ENCODE results near the gene BCKDK.

The BCKDK gene

GRCh38 chr16:31080756-31081419 lies 27.3 kb upstream of the BCKDK start:
- no peak for DNase-seq

GRCh38 chr16:31081428-31082351 lies 26.5 kb upstream of the BCKDK start:
- DNase-seq, result no peak

GRCh38 chr16:31082368-31083045 lies 25.7 kb upstream of the BCKDK start:
- no peak for DNase-seq

GRCh38 chr16:31083081-31083480 lies 25.1 kb upstream of the BCKDK start:
- DNase-seq, result no peak

- DNase-seq, result no peak
These were observed 24.6 kb upstream of the BCKDK start for GRCh38 chr16:31083556-31083955.

- no peak for DNase-seq
These were observed 24.2 kb upstream of the BCKDK start for GRCh38 chr16:31083981-31084380.

- DNase-seq, result no peak
These were observed 23.4 kb upstream of the BCKDK start for GRCh38 chr16:31084584-31085302.

GRCh38 chr16:31085411-31085810 lies 22.8 kb upstream of the BCKDK start:
- DNase-seq, result no peak

GRCh38 chr16:31085873-31086628 lies 22.1 kb upstream of the BCKDK start:
- no peak for DNase-seq

- DNase-seq, result no peak
These were observed 21.6 kb upstream of the BCKDK start for GRCh38 chr16:31086629-31086906.

GRCh38 chr16:31087481-31087880 lies 20.7 kb upstream of the BCKDK start:
- no peak for DNase-seq

- no peak for DNase-seq
These were observed 20.2 kb upstream of the BCKDK start for GRCh38 chr16:31087971-31088370.

GRCh38 chr16:31088459-31089183 lies 19.6 kb upstream of the BCKDK start, which contains the start of gene PRSS53:
TSS of gene PRSS53 (minus strand) at chr16:31088943. CDS start at chr16:31088809, 134 bp downstream.
- DNase-seq, result no peak

GRCh38 chr16:31089199-31089598 lies 19.0 kb upstream of the BCKDK start:
- DNase-seq, result no peak

GRCh38 chr16:31090540-31090939 lies 17.6 kb upstream of the BCKDK start:
- DNase-seq, result no peak

- DNase-seq, result no peak
These were observed 15.9 kb upstream of the BCKDK start for GRCh38 chr16:31092330-31092729.

- DNase-seq, result no peak
These were observed 15.0 kb upstream of the BCKDK start for GRCh38 chr16:31093132-31093703.

GRCh38 chr16:31094088-31094423 lies 14.1 kb upstream of the BCKDK start:
- DNase-seq, result no peak

- DNase-seq, result peak; percentile 61 to 81 (median 71)
These were observed 13.6 kb upstream of the BCKDK start, which contains the start of gene VKORC1 for GRCh38 chr16:31094424-31095120. TSS of gene VKORC1 (minus strand) at chr16:31094797. CDS start at chr16:31094729, 68 bp downstream.

GRCh38 chr16:31099860-31100638 lies 8.1 kb upstream of the BCKDK start:
- no peak for DNase-seq
